ENCODE measurements around the gene CHPT1. TPM values are rescaled to one million over a fixed set of nuclear protein-coding genes. Genes with fewer than 3 reads are reported as not detected.

The CHPT1 gene
- total and polyA plus RNA-seq, 3 donors from 2014 or later: 150 to 267 (median 154) TPM

DNA sequence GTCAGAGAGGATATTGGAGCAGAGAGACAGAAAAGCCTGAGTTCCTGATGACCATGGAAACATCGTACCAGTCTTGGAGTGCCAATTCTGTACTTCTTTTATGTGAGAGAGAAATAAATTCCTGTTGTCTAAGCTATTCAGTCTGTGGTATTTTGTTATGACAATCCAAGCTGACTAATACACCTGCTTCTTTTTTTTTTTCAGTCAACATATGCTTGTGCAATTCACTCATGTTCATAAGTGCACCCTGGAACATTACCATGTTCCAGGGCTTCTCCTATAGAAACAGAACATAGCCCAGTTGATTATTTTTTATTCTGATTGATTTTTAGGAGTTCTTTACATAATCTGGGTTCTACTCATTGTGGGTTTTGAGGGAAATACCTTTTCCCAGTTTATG lies 1.7 kb upstream of the CHPT1 start:
- Histone ChIP-seq H3K27ac (no peak overlapping the region), H3K27me3 (no peaks in the 10 kb centered on the region), H3K9me3 (no peaks in the 10 kb centered on the region), H3K36me3 (ENCODE audit: low read depth, missing control alignments) (no peaks in the 10 kb centered on the region), H3K4me3 (no peak overlapping the region), H3K4me1 (peaks cover 7% of the 10 kb centered on the region)
- intact Hi-C loops (cut with DNase I; ENCODE audit: low total_unique reads): no loop called here
- 78 to 93% methylated on average over 1 of the region's 1 CpG for WGBS, 2 donors
- TF ChIP-seq, protein P1, sequence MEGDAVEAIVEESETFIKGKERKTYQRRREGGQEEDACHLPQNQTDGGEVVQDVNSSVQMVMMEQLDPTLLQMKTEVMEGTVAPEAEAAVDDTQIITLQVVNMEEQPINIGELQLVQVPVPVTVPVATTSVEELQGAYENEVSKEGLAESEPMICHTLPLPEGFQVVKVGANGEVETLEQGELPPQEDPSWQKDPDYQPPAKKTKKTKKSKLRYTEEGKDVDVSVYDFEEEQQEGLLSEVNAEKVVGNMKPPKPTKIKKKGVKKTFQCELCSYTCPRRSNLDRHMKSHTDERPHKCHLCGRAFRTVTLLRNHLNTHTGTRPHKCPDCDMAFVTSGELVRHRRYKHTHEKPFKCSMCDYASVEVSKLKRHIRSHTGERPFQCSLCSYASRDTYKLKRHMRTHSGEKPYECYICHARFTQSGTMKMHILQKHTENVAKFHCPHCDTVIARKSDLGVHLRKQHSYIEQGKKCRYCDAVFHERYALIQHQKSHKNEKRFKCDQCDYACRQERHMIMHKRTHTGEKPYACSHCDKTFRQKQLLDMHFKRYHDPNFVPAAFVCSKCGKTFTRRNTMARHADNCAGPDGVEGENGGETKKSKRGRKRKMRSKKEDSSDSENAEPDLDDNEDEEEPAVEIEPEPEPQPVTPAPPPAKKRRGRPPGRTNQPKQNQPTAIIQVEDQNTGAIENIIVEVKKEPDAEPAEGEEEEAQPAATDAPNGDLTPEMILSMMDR (IDR thresholded peaks at IDR 0.05): no peak
- TF ChIP-seq POLR2A (IDR thresholded peaks at IDR 0.05): no peak
- no peak for DNase-seq

DNA sequence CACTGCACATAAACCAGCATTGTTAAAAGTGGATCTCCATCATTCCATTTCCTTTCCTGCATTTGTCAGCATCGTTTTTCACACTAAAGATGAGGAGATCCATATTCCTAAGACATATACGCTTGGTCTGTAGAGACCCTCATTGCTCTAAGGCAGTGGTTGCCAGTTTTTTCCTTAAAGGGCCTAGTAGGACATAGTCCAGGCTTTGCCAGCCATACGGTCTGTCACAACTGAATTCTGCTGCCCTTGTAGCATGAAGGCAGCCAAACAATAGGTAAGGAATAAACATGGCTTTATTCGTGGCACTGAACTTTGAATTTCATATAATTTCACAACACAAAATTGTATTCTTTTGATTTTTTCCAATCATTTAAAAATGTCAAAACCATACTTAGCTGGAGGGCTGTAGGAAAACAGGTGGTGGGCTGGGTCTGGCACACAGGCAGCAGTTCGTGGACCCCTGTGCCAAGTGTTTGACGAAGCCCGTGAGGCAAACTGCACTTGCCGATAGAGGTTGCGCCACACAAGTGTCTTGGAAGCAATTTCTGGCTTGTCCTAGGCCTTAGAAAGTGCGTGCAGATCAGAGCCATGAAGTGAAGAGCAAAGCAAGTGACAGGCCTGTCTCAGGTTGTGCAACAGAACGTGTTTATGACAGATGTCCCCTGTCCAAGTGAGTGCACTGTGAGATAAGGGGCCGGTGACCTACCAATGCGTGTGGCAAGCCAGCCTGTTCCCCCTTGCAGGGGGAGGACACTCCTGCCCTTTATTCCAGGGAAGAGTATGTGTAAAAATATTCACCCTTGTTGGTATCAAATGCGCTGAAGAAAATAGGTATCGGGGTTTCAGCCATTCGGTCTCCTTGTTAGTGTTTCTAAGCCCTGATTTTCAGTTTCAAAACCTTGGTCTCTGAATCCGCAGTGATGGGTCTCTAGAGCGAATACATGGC lies 916 bp upstream of the CHPT1 start:
- WGBS, 2 donors: 24 to 30% methylated on average over 18 of the region's 18 CpGs
- intact Hi-C loops (cut with DNase I; ENCODE audit: low total_unique reads): no loop called here
- Histone ChIP-seq H3K27me3 (no peaks in the 10 kb centered on the region), H3K36me3 (ENCODE audit: low read depth, missing control alignments) (no peaks in the 10 kb centered on the region), H3K4me1 (peaks cover 7% of the 10 kb centered on the region), H3K9me3 (no peaks in the 10 kb centered on the region), H3K27ac (peak overlapping the region; percentile 91 to 94), H3K4me3 (peak overlapping the region; percentile 85 to 91)
- DNase-seq: peak; percentile 45
- no peak for TF ChIP-seq POLR2A (IDR thresholded peaks at IDR 0.05)
- TF ChIP-seq, protein P1 (IDR thresholded peaks at IDR 0.05): no peak

DNA sequence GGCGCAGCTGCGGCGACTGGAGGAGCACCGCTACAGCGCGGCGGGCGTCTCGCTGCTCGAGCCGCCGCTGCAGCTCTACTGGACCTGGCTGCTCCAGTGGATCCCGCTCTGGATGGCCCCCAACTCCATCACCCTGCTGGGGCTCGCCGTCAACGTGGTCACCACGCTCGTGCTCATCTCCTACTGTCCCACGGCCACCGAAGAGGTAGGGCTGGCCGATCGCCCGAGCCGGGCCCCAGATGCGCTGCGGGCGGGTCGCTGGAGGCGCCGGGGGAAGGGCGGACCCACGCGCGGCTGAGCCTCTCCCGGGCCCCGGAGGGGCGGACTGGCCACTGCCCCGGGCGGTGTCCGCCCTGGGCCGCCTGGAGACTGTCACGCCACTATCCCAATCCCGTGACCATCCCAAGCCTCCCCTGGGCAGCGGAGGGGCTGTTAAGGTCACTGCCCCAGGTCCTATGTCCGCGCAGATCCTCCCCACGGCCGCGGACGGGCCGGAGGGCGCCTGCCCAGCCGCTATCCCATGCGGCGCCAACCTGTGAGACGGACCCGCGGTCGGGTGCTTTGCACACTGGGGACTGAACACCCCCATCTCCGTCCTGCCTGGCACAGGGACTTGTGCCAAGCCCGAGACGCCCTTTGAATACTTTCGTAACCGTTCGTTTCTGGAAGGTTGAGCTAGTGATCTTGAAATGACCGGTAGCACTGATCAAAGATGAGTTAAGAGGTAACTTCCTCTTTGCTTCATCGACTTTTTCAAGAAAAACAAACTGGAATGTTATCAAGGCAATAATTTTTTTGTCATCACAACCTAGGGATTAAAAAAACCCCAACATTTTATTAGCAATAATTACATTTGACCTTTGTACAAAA lies 725 bp downstream of the CHPT1 start:
- TF ChIP-seq POLR2A (IDR thresholded peaks at IDR 0.05): no peak
- TF ChIP-seq, protein P1 (IDR thresholded peaks at IDR 0.05): no peak
- Histone ChIP-seq H3K9me3 (no peaks in the 10 kb centered on the region), H3K4me1 (peaks cover 13% of the 10 kb centered on the region), H3K36me3 (ENCODE audit: low read depth, missing control alignments) (no peaks in the 10 kb centered on the region), H3K4me3 (peak overlapping the region; percentile 85 to 91), H3K27ac (peak overlapping the region; percentile 91 to 94), H3K27me3 (no peaks in the 10 kb centered on the region)
- intact Hi-C loops (cut with DNase I; ENCODE audit: low total_unique reads): no loop called here
- peak; percentile 47 for DNase-seq
- WGBS, 2 donors: 0% methylated on average over 10 to 42 of the region's 67 CpGs

DNA sequence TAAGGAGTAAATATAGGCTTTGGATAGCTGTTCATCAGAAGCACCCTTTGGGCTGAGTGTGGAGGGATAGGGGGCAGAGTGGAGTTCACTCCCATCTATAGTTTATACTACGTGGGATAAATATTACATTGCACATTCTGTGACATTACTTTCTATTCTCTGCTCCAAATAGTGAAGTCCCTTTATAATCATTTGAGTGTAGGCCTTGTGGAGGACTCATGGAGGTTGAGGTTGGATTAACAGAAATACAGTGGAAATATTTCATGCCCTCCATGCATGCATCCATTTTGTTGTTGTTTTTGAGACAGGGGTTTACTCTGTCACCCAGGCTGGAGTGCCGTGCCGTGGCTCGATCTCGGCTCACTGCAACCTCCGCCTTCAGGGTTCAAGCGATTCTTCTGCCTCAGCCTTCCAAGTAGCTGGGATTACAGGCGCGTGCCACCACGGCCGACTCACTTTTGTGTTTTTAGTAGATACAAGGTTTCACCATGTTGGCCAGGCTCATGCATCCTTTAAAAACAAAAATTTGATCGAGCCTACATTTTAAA lies 1.4 kb downstream of the CHPT1 start:
- H3K27ac ChIP-seq: peak overlapping the region in 1 of 2 donors; percentile 94
- H3K4me1 ChIP-seq: peaks cover 13% of the 10 kb centered on the region
- H3K4me3 ChIP-seq: peak overlapping the region; percentile 85 to 91
- DNase-seq: no peak
- 43 to 64% methylated on average over 12 of the region's 12 CpGs for WGBS, 2 donors
- TF ChIP-seq POLR2A (IDR thresholded peaks at IDR 0.05): no peak
- TF ChIP-seq, protein P1 (IDR thresholded peaks at IDR 0.05): no peak
- H3K9me3 ChIP-seq: no peaks in the 10 kb centered on the region
- intact Hi-C loops (cut with DNase I; ENCODE audit: low total_unique reads): no loop called here
- H3K36me3 ChIP-seq (ENCODE audit: low read depth, missing control alignments): no peaks in the 10 kb centered on the region
- H3K27me3 ChIP-seq: no peaks in the 10 kb centered on the region
